Caco-2 (cell line): Measurements from ENCODE around the gene TMEM178A. TPM values are rescaled to one million over a fixed set of nuclear protein-coding genes. Genes with fewer than 3 reads are reported as not detected.

ENCODE experiments used
- BruUV-seq: library from RNA; stranded (reverse); fragments of 400-500 nt; replicated peaks from 2 replicates; lab custom pipeline; 2021; lab: Mats Ljungman, UMichigan
- CTCF ChIA-PET: fragments of 300-600 bp; sonication (Branson Sonifier 250); formaldehyde crosslinking; loops from one replicate; lab custom pipeline; 2022; ENCODE audit warnings: antibody characterized with exemption; lab: Charles Lee
- POLR2A ChIA-PET: fragments of 300-600 bp; sonication (Branson Sonifier 250); formaldehyde crosslinking; loops from one replicate; lab custom pipeline; 2022; ENCODE audit warnings: antibody characterized with exemption; lab: Charles Lee
- DNase-seq, 2 experiments: peaks; one replicate each; pipeline versions ENCODE4 v3.0.0 to v3.0.0-alpha.2; 2020 to 2022
- H3K27me3 ChIP-seq: replicated peaks from 2 replicates; pipeline ENCODE4 v1.6.0; 2011; ENCODE audit warnings: low read length; ENCODE audit not compliant: control insufficient read depth, insufficient read depth
- H3K36me3 ChIP-seq: 2 replicates; pipeline ENCODE4 v1.5.1; 2011; ENCODE audit warnings: low read length; ENCODE audit not compliant: control insufficient read depth, insufficient read depth
- H3K4me1 ChIP-seq: fragments of 250-450 bp; sonication (Bioruptor Pico); 2 replicates; pipeline ENCODE4 v1.5.1; 2020; ENCODE audit warnings: mild to moderate bottlenecking
- H3K4me3 ChIP-seq: 2 replicates; pipeline ENCODE4 v1.5.1; 2011; ENCODE audit warnings: low read depth, mild to moderate bottlenecking, control low read depth, low read length
- H3K9me3 ChIP-seq: fragments of 250-450 bp; sonication (Bioruptor Pico); 2 replicates; pipeline ENCODE4 v1.5.1; 2020; ENCODE audit warnings: mild to moderate bottlenecking, moderate library complexity
- H3K27ac Mint-ChIP-seq: one replicate; pipeline ENCODE4 v1.8.0; 2022; ENCODE audit warnings: mixed read lengths; ENCODE audit not compliant: unreplicated experiment
- H3K27me3 Mint-ChIP-seq: one replicate; pipeline ENCODE4 v1.8.0; 2022; ENCODE audit warnings: mixed read lengths; ENCODE audit not compliant: insufficient read depth, unreplicated experiment
- H3K36me3 Mint-ChIP-seq: one replicate; pipeline ENCODE4 v1.8.0; 2022; ENCODE audit warnings: mild to moderate bottlenecking, mixed read lengths; ENCODE audit not compliant: insufficient read depth, unreplicated experiment
- H3K4me1 Mint-ChIP-seq: one replicate; pipeline ENCODE4 v1.8.0; 2022; ENCODE audit warnings: low read depth, mixed read lengths; ENCODE audit not compliant: unreplicated experiment
- H3K4me3 Mint-ChIP-seq: one replicate; pipeline ENCODE4 v1.8.0; 2022; ENCODE audit warnings: mild to moderate bottlenecking, moderate library complexity, mixed read lengths; ENCODE audit not compliant: unreplicated experiment
- H3K9me3 Mint-ChIP-seq: one replicate; pipeline ENCODE4 v1.8.0; 2022; ENCODE audit warnings: mixed read lengths; ENCODE audit not compliant: unreplicated experiment
- intact Hi-C: fragments of 100-400 bp; cut with micrococcal nuclease; formaldehyde crosslinking; loops from one replicate; pipeline ENCODE4 v1.10.0; 2022; ENCODE audit not compliant: unreplicated experiment
- total RNA-seq: library from RNA; stranded (reverse); gene quantifications from 2 replicates; pipeline ENCODE4 v1.2.3, GENCODE V29; 2022
- TF ChIP-seq, protein P1 (sequence below), 2 experiments: fragments of 200-600 bp in 1 of 2; IDR thresholded peaks; 1 replicate in 1 of 2; 2 replicates in 1 of 2; pipeline versions ENCODE4 v1.5.1 to v1.8.0; 2011 to 2022; ENCODE audit warnings: antibody characterized with exemption in 1 of 2, control low read depth in 1 of 2, inconsistent platforms in 1 of 2, low read depth in 1 of 2, low read length in 1 of 2, mild to moderate bottlenecking in 1 of 2, moderate library complexity in 1 of 2; ENCODE audit not compliant: insufficient read depth in 1 of 2, severe bottlenecking in 1 of 2, unreplicated experiment in 1 of 2

Gene TMEM178A
- total RNA-seq, 1 experiment from 2014 or later, result 0.29 TPM

DNA sequence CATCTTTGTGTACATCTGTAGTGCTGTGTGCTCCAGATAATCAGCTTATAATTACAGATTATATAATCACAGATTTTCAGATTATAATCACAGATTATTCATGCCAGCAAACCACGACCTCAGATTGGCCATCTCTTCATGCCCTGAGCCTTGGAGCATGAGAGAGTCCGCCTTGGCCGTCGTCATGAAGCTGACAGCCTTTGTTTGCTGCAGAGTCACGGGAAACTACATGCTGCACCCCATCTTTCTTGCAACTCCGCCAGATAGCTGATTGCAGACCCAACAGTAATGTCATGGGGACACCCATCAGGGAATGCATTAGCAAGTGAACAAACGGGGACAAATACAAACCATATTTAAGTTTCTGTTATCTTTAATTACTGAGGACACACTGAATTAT, 7.3 kb downstream of the TMEM178A start:
- no peak overlapping the region for H3K4me3 Mint-ChIP-seq
- no peaks in the 10 kb centered on the region for H3K36me3 ChIP-seq
- H3K27ac Mint-ChIP-seq, result no peak overlapping the region
- H3K27me3 ChIP-seq, result no peaks in the 10 kb centered on the region
- H3K9me3 Mint-ChIP-seq, result no peaks in the 10 kb centered on the region
- H3K4me1 ChIP-seq, result no peaks in the 10 kb centered on the region
- POLR2A ChIA-PET, result no interaction called here
- no peak overlapping the region for H3K4me3 ChIP-seq
- peaks cover 14% of the 10 kb centered on the region for H3K27me3 Mint-ChIP-seq
- intact Hi-C loops, result no loop called here
- CTCF ChIA-PET, result no interaction called here
- TF ChIP-seq, protein P1, sequence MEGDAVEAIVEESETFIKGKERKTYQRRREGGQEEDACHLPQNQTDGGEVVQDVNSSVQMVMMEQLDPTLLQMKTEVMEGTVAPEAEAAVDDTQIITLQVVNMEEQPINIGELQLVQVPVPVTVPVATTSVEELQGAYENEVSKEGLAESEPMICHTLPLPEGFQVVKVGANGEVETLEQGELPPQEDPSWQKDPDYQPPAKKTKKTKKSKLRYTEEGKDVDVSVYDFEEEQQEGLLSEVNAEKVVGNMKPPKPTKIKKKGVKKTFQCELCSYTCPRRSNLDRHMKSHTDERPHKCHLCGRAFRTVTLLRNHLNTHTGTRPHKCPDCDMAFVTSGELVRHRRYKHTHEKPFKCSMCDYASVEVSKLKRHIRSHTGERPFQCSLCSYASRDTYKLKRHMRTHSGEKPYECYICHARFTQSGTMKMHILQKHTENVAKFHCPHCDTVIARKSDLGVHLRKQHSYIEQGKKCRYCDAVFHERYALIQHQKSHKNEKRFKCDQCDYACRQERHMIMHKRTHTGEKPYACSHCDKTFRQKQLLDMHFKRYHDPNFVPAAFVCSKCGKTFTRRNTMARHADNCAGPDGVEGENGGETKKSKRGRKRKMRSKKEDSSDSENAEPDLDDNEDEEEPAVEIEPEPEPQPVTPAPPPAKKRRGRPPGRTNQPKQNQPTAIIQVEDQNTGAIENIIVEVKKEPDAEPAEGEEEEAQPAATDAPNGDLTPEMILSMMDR (IDR thresholded peaks at IDR 0.05; ENCODE audit: insufficient read depth in 1 of 2, low read depth in 1 of 2, low read length in 1 of 2, severe bottlenecking in 1 of 2, unreplicated experiment in 1 of 2), result no peak
- peaks cover under 1% of the 10 kb centered on the region; the same call in 1 of the 2 replicates for H3K9me3 ChIP-seq
- no TSS peak for BruUV-seq
- no peak for DNase-seq
- H3K36me3 Mint-ChIP-seq, result no peaks in the 10 kb centered on the region
- no peaks in the 10 kb centered on the region for H3K4me1 Mint-ChIP-seq

DNA sequence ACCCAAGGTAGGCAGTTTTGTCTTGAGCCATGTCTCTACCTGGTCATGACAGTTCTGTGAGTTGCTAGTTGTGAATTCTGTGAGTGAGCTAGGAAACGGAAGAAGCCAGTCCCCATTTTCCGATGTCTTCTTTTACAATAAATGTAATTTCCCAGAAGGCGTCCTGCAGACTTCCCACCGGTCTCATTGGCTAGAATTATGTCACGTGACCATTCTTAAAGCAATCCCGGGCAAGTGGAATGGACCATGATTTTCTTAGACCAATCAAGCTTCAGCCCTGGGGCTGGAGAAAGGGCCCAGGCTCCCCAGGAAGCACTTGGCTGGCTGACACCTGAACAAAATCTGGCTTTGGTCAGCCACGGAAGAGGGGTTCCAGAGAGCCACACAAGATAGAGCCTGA, 10.6 kb downstream of the TMEM178A start:
- Histone ChIP-seq H3K36me3 (no peaks in the 10 kb centered on the region), H3K4me1 (no peaks in the 10 kb centered on the region), H3K4me3 (no peak overlapping the region), H3K27me3 (no peaks in the 10 kb centered on the region), H3K9me3 (peaks cover 4% of the 10 kb centered on the region; the same call in 1 of the 2 replicates)
- no peaks in the 10 kb centered on the region for H3K36me3 Mint-ChIP-seq
- no peaks in the 10 kb centered on the region for H3K4me1 Mint-ChIP-seq
- H3K9me3 Mint-ChIP-seq, result no peaks in the 10 kb centered on the region
- peaks cover 13% of the 10 kb centered on the region for H3K27me3 Mint-ChIP-seq
- TF ChIP-seq, protein P1 (IDR thresholded peaks at IDR 0.05; ENCODE audit: insufficient read depth in 1 of 2, low read depth in 1 of 2, low read length in 1 of 2, severe bottlenecking in 1 of 2, unreplicated experiment in 1 of 2), result no peak
- intact Hi-C loops, result no loop called here
- H3K27ac Mint-ChIP-seq, result no peak overlapping the region
- H3K4me3 Mint-ChIP-seq, result no peak overlapping the region
- POLR2A ChIA-PET, result no interaction called here
- CTCF ChIA-PET, result no interaction called here
- BruUV-seq, result no TSS peak
- no peak for DNase-seq

DNA sequence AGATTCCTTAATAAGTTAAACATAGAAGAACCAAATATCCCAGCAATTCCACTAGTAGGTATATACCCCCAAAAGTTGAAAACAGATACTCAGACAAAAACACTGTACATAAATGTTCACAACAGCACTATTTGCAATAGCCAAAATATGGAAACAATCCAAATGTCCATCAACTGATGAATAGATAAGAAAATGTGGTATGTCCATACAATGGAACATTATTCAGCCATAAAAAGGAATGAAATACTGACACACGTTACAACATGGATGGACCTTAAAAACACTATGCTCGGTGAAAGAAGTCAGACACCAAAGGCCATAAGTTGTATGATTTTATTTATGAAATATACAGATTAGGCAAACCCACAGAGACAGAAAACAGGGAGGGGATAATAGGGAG, 12.5 kb downstream of the TMEM178A start:
- CTCF ChIA-PET, result no interaction called here
- TF ChIP-seq, protein P1 (IDR thresholded peaks at IDR 0.05; ENCODE audit: insufficient read depth in 1 of 2, low read depth in 1 of 2, low read length in 1 of 2, severe bottlenecking in 1 of 2, unreplicated experiment in 1 of 2), result no peak
- no TSS peak for BruUV-seq

More for the DNA sequence above, 12.5 kb downstream of the TMEM178A start:
- H3K4me1 Mint-ChIP-seq, result no peaks in the 10 kb centered on the region
- Histone ChIP-seq H3K27me3 (no peaks in the 10 kb centered on the region), H3K36me3 (no peaks in the 10 kb centered on the region), H3K4me3 (no peak overlapping the region), H3K9me3 (peaks cover 4% of the 10 kb centered on the region; the same call in 1 of the 2 replicates), H3K4me1 (no peaks in the 10 kb centered on the region)
- POLR2A ChIA-PET, result no interaction called here
- H3K4me3 Mint-ChIP-seq, result no peak overlapping the region
- H3K27me3 Mint-ChIP-seq, result peaks cover 14% of the 10 kb centered on the region
- DNase-seq, result no peak
- no peaks in the 10 kb centered on the region for H3K36me3 Mint-ChIP-seq
- H3K9me3 Mint-ChIP-seq, result no peaks in the 10 kb centered on the region
- intact Hi-C loops, result no loop called here
- H3K27ac Mint-ChIP-seq, result no peak overlapping the region
